OCI-LY3 (cell line): Measurements from ENCODE around the gene PLA1A.

Source experiments
- H2AFZ ChIP-seq: fragments of 200-600, 300-600 bp; shearing (Covaris generic); 2 replicates; pipeline ENCODE4 v1.6.0; 2014; ENCODE audit warnings: antibody characterized with exemption, low read depth, low read length
- H3K27ac ChIP-seq: fragments of 200-600, 300-600 bp; sonication (generic); 2 replicates; pipeline ENCODE4 v1.5.1; 2014; ENCODE audit warnings: mild to moderate bottlenecking, low read length, moderate library complexity, mixed read lengths
- H3K27me3 ChIP-seq: fragments of 200-600, 300-600 bp; sonication (generic); 2 replicates; pipeline ENCODE4 v1.6.1; 2014; ENCODE audit warnings: low read depth, low read length, mixed read lengths
- H3K36me3 ChIP-seq: fragments of 200-600, 300-600 bp; sonication (generic); replicated peaks from 2 replicates; pipeline ENCODE3; 2014; ENCODE audit warnings: low read depth, low read length, mixed read lengths
- H3K4me1 ChIP-seq: fragments of 300-600, 200-600 bp; sonication (generic); 2 replicates; pipeline ENCODE4 v1.6.1; 2014; ENCODE audit warnings: low read length, mixed read lengths
- H3K4me2 ChIP-seq: fragments of 200-600, 300-600 bp; sonication (generic); 2 replicates; pipeline ENCODE4 v1.6.1; 2014; ENCODE audit warnings: low read length, mixed read lengths
- H3K4me3 ChIP-seq: fragments of 300-600, 200-600 bp; sonication (generic); 2 replicates; pipeline ENCODE4 v1.5.1; 2014; ENCODE audit warnings: antibody characterized with exemption, mild to moderate bottlenecking, low read length, moderate library complexity
- H3K79me2 ChIP-seq: fragments of 300-600, 200-600 bp; shearing (Covaris generic); 2 replicates; pipeline ENCODE4 v1.6.1; 2014; ENCODE audit warnings: mild to moderate bottlenecking, low read length, mixed read lengths
- H3K9ac ChIP-seq: fragments of 300-600, 200-600 bp; shearing (Covaris generic); 2 replicates; pipeline ENCODE4 v1.6.0; 2014; ENCODE audit warnings: mild to moderate bottlenecking, low read length, moderate library complexity
- H3K9me3 ChIP-seq: fragments of 200-600, 300-600 bp; shearing (Covaris generic); 2 replicates; pipeline ENCODE4 v1.6.1; 2014; ENCODE audit warnings: low read length, mixed read lengths; ENCODE audit not compliant: insufficient read depth
- H4K20me1 ChIP-seq: fragments of 200-600, 300-600 bp; sonication (generic); 2 replicates; pipeline ENCODE4 v1.6.1; 2016; ENCODE audit warnings: low read length, mixed read lengths; ENCODE audit not compliant: insufficient read depth
- CTCF ChIP-seq: fragments of 200-600, 300-600 bp; sonication (generic); IDR thresholded peaks from 2 replicates; pipeline ENCODE4 v1.5.1; 2014; ENCODE audit warnings: antibody characterized with exemption, low read length, low read depth
- EZH2phosphoT487 ChIP-seq: fragments of 200-600 bp; shearing (Covaris generic); IDR thresholded peaks from 2 replicates; pipeline ENCODE4 v1.6.1; 2018; ENCODE audit warnings: antibody characterized with exemption, mixed run types, low read depth

The PLA1A gene

DNA sequence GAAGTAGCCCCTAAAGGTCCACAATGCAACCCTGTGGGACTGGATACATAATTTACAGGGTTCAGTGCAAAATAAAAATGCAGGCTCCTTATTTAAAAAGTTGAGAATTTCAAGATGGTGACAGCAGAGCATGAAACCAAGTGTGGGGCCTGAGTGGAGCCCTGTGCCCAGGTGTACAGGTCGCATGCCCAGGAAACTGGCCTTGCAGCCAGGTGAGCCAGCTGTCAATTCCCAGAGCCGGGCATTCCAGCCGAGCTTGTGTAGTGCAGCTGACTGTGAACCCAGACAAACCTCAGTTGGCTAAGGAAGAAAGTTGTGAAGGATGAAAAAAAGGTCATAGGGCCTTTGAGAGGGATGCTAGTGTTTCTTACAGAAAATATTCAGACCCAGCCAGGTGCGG lies 35.1 kb downstream of the PLA1A start:
- Histone ChIP-seq H3K4me1 (peaks cover 53% of the 10 kb centered on the region), H3K9ac (no peak overlapping the region), H3K27me3 (no peaks in the 10 kb centered on the region), H3K9me3 (no peaks in the 10 kb centered on the region), H2AFZ (no peak overlapping the region), H3K4me2 (no peak overlapping the region), H3K79me2 (no peaks in the 10 kb centered on the region), H3K4me3 (no peak overlapping the region), H4K20me1 (no peaks in the 10 kb centered on the region), H3K36me3 (no peaks in the 10 kb centered on the region), H3K27ac (no peak overlapping the region)
- TF ChIP-seq CTCF = no peak
- no peak for TF ChIP-seq EZH2phosphoT487

- no peaks in the 10 kb centered on the region for H4K20me1 ChIP-seq
- no peak overlapping the region for H3K9ac ChIP-seq
- H3K27ac ChIP-seq = no peak overlapping the region
- H3K36me3 ChIP-seq = peaks cover 6% of the 10 kb centered on the region
- no peaks in the 10 kb centered on the region for H3K9me3 ChIP-seq
- H2AFZ ChIP-seq = no peak overlapping the region
- no peaks in the 10 kb centered on the region for H3K27me3 ChIP-seq
- TF ChIP-seq EZH2phosphoT487 = no peak
- peak; percentile 18; the same call in 1 of the 2 replicates for TF ChIP-seq CTCF
- H3K4me3 ChIP-seq = no peak overlapping the region
- H3K4me2 ChIP-seq = no peak overlapping the region
- peaks cover 49% of the 10 kb centered on the region for H3K4me1 ChIP-seq
- no peaks in the 10 kb centered on the region for H3K79me2 ChIP-seq
Measured at GRCh38 chr3:119635719-119636118, 38.0 kb downstream of the PLA1A start.

GRCh38 chr3:119636249-119636648 lies 38.6 kb downstream of the PLA1A start:
- no peak overlapping the region for H2AFZ ChIP-seq

GRCh38 chr3:119636891-119637611 lies 39.4 kb downstream of the PLA1A start:
- Histone ChIP-seq H3K9ac (no peak overlapping the region), H3K27me3 (no peaks in the 10 kb centered on the region)

More at GRCh38 chr3:119636249-119636648, 38.6 kb downstream of the PLA1A start:
- Histone ChIP-seq H3K36me3 (peaks cover 9% of the 10 kb centered on the region), H4K20me1 (no peaks in the 10 kb centered on the region), H3K4me1 (peaks cover 46% of the 10 kb centered on the region), H3K9me3 (no peaks in the 10 kb centered on the region), H3K4me2 (no peak overlapping the region), H3K9ac (no peak overlapping the region), H3K27ac (no peak overlapping the region), H3K79me2 (no peaks in the 10 kb centered on the region), H3K4me3 (no peak overlapping the region), H3K27me3 (no peaks in the 10 kb centered on the region)
- TF ChIP-seq EZH2phosphoT487 = no peak
- TF ChIP-seq CTCF = no peak

More at GRCh38 chr3:119636891-119637611, 39.4 kb downstream of the PLA1A start:
- TF ChIP-seq EZH2phosphoT487 (no peak), CTCF (no peak)
- no peak overlapping the region for H2AFZ ChIP-seq
- H4K20me1 ChIP-seq = no peaks in the 10 kb centered on the region
- H3K4me2 ChIP-seq = peak overlapping the region; percentile 94; the same call in 1 of the 2 replicates
- peaks cover 15% of the 10 kb centered on the region for H3K36me3 ChIP-seq
- no peaks in the 10 kb centered on the region for H3K79me2 ChIP-seq
- H3K9me3 ChIP-seq = no peaks in the 10 kb centered on the region
- H3K27ac ChIP-seq = peak overlapping the region; percentile 97
- no peak overlapping the region for H3K4me3 ChIP-seq
- peaks cover 46% of the 10 kb centered on the region for H3K4me1 ChIP-seq
